ENCODE data around the gene SLC35E2B. TPM values are rescaled to one million over a fixed set of nuclear protein-coding genes. Genes with fewer than 3 reads are reported as not detected.

Gene SLC35E2B
- total and polyA plus RNA-seq, 12 donors: 8.4 to 30.7 (median 17.0) TPM

- Histone ChIP-seq H3K27ac (peak overlapping the region in 2 of 10 donors; percentile 64 to 92), H3K4me1 (peaks cover 0 to 37% (median 11%) of the 10 kb centered on the region in 9 donors), H3K27me3 (peaks cover 0 to 41% (median 15%) of the 10 kb centered on the region in 7 donors), H3K36me3 (peaks cover 0 to 34% (median 8%) of the 10 kb centered on the region in 9 donors), H3K4me3 (peak overlapping the region in 1 of 10 donors; percentile 45), H3K9me3 (no peaks in the 10 kb centered on the region)
- WGBS, 2 donors: 72 to 80% methylated on average over 39 to 48 of the region's 48 CpGs
- ATAC-seq (no peak), DNase-seq (peak in 1 of 2 donors; percentile 38)
- TF ChIP-seq, protein P1, sequence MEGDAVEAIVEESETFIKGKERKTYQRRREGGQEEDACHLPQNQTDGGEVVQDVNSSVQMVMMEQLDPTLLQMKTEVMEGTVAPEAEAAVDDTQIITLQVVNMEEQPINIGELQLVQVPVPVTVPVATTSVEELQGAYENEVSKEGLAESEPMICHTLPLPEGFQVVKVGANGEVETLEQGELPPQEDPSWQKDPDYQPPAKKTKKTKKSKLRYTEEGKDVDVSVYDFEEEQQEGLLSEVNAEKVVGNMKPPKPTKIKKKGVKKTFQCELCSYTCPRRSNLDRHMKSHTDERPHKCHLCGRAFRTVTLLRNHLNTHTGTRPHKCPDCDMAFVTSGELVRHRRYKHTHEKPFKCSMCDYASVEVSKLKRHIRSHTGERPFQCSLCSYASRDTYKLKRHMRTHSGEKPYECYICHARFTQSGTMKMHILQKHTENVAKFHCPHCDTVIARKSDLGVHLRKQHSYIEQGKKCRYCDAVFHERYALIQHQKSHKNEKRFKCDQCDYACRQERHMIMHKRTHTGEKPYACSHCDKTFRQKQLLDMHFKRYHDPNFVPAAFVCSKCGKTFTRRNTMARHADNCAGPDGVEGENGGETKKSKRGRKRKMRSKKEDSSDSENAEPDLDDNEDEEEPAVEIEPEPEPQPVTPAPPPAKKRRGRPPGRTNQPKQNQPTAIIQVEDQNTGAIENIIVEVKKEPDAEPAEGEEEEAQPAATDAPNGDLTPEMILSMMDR (IDR thresholded peaks at IDR 0.05): no peak
- intact Hi-C loops (cut with DNase I): no loop called here
Observed at GRCh38 chr1:1629430-1630190, 63.0 kb downstream of the SLC35E2B start.

DNA sequence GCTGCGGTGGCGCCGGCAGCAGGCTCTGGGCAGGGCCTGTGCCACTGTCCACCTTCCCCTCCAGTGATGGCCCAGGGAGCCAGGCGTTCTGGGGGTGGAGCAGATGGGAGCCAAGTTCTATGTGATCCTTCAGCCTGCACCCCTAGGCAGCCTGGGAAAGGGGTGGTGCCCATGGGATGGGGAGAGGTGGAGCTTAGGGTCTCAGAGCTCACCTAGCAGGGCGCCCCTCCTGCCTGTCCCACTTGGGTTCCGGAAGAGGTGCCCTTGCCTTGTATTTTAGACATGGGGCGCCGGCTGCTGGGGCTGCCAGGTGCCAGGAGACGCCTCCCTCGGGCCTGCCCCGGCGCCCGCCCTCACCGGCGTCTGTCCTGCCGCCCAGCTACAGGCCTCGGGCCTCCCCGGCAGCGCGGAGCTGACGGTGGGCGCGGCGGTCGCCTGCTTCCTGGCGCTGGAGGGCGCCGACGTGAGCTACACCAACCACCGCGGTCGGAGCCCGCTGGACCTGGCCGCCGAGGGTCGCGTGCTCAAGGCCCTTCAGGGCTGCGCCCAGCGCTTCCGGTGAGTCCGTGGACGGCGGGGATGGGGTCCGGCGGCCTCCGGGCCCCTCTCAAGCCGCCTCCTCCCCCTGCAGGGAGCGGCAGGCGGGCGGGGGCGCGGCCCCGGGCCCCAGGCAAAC is 63.7 kb downstream of the SLC35E2B start:
- intact Hi-C loops (cut with DNase I): no loop called here
- ATAC-seq (no peak), DNase-seq (no peak)
- TF ChIP-seq, protein P1 (IDR thresholded peaks at IDR 0.05): no peak
- 69 to 76% methylated on average over 47 to 53 of the region's 53 CpGs for WGBS, 2 donors
- peaks cover 0 to 41% (median 15%) of the 10 kb centered on the region in 7 donors for H3K27me3 ChIP-seq
- peaks cover 0 to 41% (median 11%) of the 10 kb centered on the region in 9 donors for H3K4me1 ChIP-seq
- peaks cover 0 to 39% (median 8%) of the 10 kb centered on the region in 9 donors for H3K36me3 ChIP-seq
- peak overlapping the region in 1 of 10 donors; percentile 64 for H3K27ac ChIP-seq
- H3K4me3 ChIP-seq: peak overlapping the region in 1 of 10 donors; percentile 38
- no peaks in the 10 kb centered on the region for H3K9me3 ChIP-seq

DNA sequence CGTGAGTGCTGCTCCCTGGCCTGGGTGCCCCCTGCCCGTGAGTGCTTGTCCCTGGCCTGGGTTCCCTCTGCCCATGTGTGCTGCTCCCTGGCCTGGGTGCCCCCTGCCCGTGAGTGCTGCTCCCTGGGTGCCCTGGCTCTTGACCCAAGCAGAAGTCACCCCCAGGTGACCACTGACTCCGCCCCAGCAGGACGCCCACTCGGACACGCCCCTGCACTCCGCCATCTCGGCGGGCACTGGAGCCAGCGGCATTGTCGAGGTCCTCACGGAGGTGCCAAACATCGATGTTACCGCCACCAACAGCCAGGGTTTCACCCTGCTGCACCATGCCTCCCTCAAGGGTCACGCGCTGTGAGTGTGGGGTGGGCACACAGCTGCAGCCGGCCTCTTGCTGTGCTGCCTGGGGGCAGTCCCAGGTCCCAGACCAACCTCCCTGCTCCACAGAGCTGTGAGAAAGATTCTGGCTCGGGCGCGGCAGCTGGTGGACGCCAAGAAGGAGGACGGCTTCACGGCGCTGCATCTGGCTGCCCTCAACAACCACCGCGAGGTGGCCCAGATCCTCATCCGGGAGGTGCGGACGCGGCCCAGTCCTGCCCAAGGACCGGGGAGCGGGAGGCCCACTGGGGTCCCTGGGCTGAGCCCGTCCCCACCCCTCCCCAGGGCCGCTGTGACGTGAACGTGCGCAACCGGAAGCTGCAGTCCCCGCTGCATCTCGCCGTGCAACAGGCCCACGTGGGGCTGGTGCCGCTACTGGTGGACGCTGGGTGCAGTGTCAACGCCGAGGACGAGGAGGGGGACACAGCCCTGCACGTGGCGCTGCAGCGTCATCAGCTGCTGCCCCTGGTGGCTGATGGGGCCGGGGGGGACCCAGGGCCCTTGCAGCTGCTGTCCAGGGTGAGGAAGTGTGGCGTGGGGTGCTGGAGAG is 64.5 kb downstream of the SLC35E2B start:
- TF ChIP-seq, protein P1 (IDR thresholded peaks at IDR 0.05): no peak
- 94 to 95% methylated on average over 53 of the region's 53 CpGs for WGBS, 2 donors
- Histone ChIP-seq H3K9me3 (no peaks in the 10 kb centered on the region), H3K27ac (no peak overlapping the region), H3K4me3 (no peak overlapping the region), H3K36me3 (peaks cover 0 to 41% (median 8%) of the 10 kb centered on the region in 9 donors), H3K27me3 (peaks cover 0 to 41% (median 15%) of the 10 kb centered on the region in 7 donors), H3K4me1 (peaks cover 0 to 41% (median 11%) of the 10 kb centered on the region in 9 donors)
- ATAC-seq: no peak
- intact Hi-C loops (cut with DNase I): no loop called here
- DNase-seq: no peak
